Naive thymus-derived CD4-positive, alpha-beta T cell (primary cell): ENCODE data around the gene B3GALNT2. TPM values are rescaled to one million over a fixed set of nuclear protein-coding genes. Genes with fewer than 3 reads are reported as not detected.
"Not testable (repeated sequence)": the region's sequence is repeated elsewhere in the genome, so short reads cannot be mapped to it uniquely, and the experiment has no call there.

ENCODE experiments used
- ATAC-seq: fragments of 150-1000 bp; cut with Tn5 transposase; 2 replicates; pipeline ENCODE4 v1.10.0; 2021; ENCODE audit warnings: mild to moderate bottlenecking, moderate library complexity
- CTCF ChIA-PET: fragments of 350-600 bp; sonication (Branson Sonifier 250); formaldehyde crosslinking; loops from one replicate; lab custom pipeline; 2021; ENCODE audit warnings: antibody characterized with exemption; lab: Charles Lee
- POLR2A ChIA-PET: fragments of 350-600 bp; sonication (Branson Sonifier 250); formaldehyde crosslinking; loops from one replicate; lab custom pipeline; 2021; ENCODE audit warnings: antibody characterized with exemption, inconsistent platforms; lab: Charles Lee
- DNase-seq, 9 donors: peaks; one replicate each; pipeline versions ENCODE4 v3.0.0 to v3.0.0-alpha.2; 2020 to 2022; ENCODE audit warnings: mixed read lengths in 1 of 9
- H3K27ac ChIP-seq: one replicate; pipeline ENCODE4 v1.7.0; 2013; ENCODE audit warnings: mild to moderate bottlenecking, low read depth, low read length, moderate library complexity
- H3K27me3 ChIP-seq, 2 donors: one replicate each; pipeline ENCODE4 v1.7.0; 2013; ENCODE audit warnings: low read length in 2 of 2, mild to moderate bottlenecking in 2 of 2, moderate library complexity in 2 of 2; ENCODE audit not compliant: control insufficient read depth in 2 of 2, insufficient read depth in 2 of 2
- H3K36me3 ChIP-seq, 3 experiments: 1 replicate in 2 of 3; 2 replicates in 1 of 3; pipeline ENCODE4 v1.7.0; 2013; ENCODE audit warnings: low read length in 3 of 3, mild to moderate bottlenecking in 3 of 3, moderate library complexity in 1 of 3; ENCODE audit not compliant: insufficient read depth in 3 of 3, control insufficient read depth in 2 of 3
- H3K4me1 ChIP-seq, 2 donors: one replicate each; pipeline ENCODE4 v1.7.0; 2013; ENCODE audit warnings: low read length in 2 of 2, mild to moderate bottlenecking in 2 of 2, moderate library complexity in 1 of 2; ENCODE audit not compliant: control insufficient read depth in 2 of 2, insufficient read depth in 2 of 2
- H3K4me3 ChIP-seq: 2 replicates; pipeline ENCODE4 v1.7.0; 2013; ENCODE audit warnings: mild to moderate bottlenecking, low read length
- H3K9me3 ChIP-seq, 3 experiments: 1 replicate in 2 of 3; 2 replicates in 1 of 3; pipeline ENCODE4 v1.7.0; 2013; ENCODE audit warnings: low read length in 3 of 3; ENCODE audit not compliant: control insufficient read depth in 2 of 3
- H3K27ac Mint-ChIP-seq, 9 donors: one replicate each; pipeline ENCODE4 v1.8.0; 2020 to 2022; ENCODE audit warnings: mixed read lengths in 9 of 9, mild to moderate bottlenecking in 8 of 9, moderate library complexity in 5 of 9, inconsistent platforms in 2 of 9
- H3K27me3 Mint-ChIP-seq, 5 donors: one replicate each; pipeline ENCODE4 v1.8.0; 2021 to 2022; ENCODE audit warnings: mixed read lengths in 5 of 5, mild to moderate bottlenecking in 1 of 5
- H3K36me3 Mint-ChIP-seq, 5 donors: one replicate each; pipeline ENCODE4 v1.8.0; 2020 to 2022; ENCODE audit warnings: mixed read lengths in 5 of 5, mild to moderate bottlenecking in 3 of 5, inconsistent platforms in 1 of 5
- H3K4me1 Mint-ChIP-seq, 7 donors: one replicate each; pipeline ENCODE4 v1.8.0; 2020 to 2022; ENCODE audit warnings: mixed read lengths in 7 of 7, mild to moderate bottlenecking in 3 of 7, inconsistent platforms in 1 of 7
- H3K4me3 Mint-ChIP-seq, 10 donors: one replicate each; pipeline ENCODE4 v1.8.0; 2020 to 2022; ENCODE audit warnings: mild to moderate bottlenecking in 10 of 10, mixed read lengths in 10 of 10, moderate library complexity in 6 of 10, inconsistent platforms in 2 of 10
- H3K9me3 Mint-ChIP-seq, 11 donors: one replicate each; pipeline ENCODE4 v1.8.0; 2020 to 2022; ENCODE audit warnings: mixed read lengths in 11 of 11, mild to moderate bottlenecking in 4 of 11, inconsistent platforms in 1 of 11, moderate library complexity in 1 of 11
- intact Hi-C, 2 donors: fragments of 100-400 bp; cut with micrococcal nuclease; formaldehyde crosslinking; loops; one replicate each; pipeline ENCODE4 v1.15.1; 2023
- polyA plus RNA-seq, 2 donors: library from polyadenylated mRNA; unstranded; fragments of 300-500 nt; fragmentation: Illumina TruSeq; gene quantifications; one replicate each; pipeline ENCODE4 v1.2.3, GENCODE V29; 2021
- total RNA-seq, 6 experiments: library from RNA in 5 of 6; stranded (reverse) in 5 of 6; gene quantifications; 1 replicate in 5 of 6; 2 replicates in 1 of 6; pipeline ENCODE4 v1.2.3 and lab custom pipeline; 2021 to 2026

The B3GALNT2 gene
- total and polyA plus RNA-seq, 7 experiments from 2014 or later: 4.3 to 10.1 (median 6.6) TPM

GRCh38 chr1:235470741-235471439 lies 33.4 kb downstream of the B3GALNT2 start:
- Histone ChIP-seq H3K27ac (no peak overlapping the region), H3K4me3 (no peak overlapping the region), H3K9me3 (no peaks in the 10 kb centered on the region), H3K36me3 (no peaks in the 10 kb centered on the region), H3K27me3 (no peaks in the 10 kb centered on the region), H3K4me1 (no peaks in the 10 kb centered on the region)
- ATAC-seq (no peak), DNase-seq (no peak)
- H3K4me3 Mint-ChIP-seq: no peak overlapping the region
- intact Hi-C loops: no loop called here
- H3K27ac Mint-ChIP-seq: no peak overlapping the region
- ChIA-PET CTCF (no interaction called here), POLR2A (no interaction called here)
- peaks cover 0 to 11% (median 3%) of the 10 kb centered on the region in 5 donors for H3K36me3 Mint-ChIP-seq
- no peaks in the 10 kb centered on the region for H3K9me3 Mint-ChIP-seq
- peaks cover 0 to under 1% (median 0%) of the 10 kb centered on the region in 7 donors for H3K4me1 Mint-ChIP-seq
- H3K27me3 Mint-ChIP-seq: no peaks in the 10 kb centered on the region

GRCh38 chr1:235469897-235470296 lies 34.4 kb downstream of the B3GALNT2 start:
- CTCF ChIA-PET, H3K27ac ChIP-seq, H3K4me1 ChIP-seq, ATAC-seq, H3K9me3 ChIP-seq, DNase-seq, H3K36me3 ChIP-seq, H3K27me3 ChIP-seq, H3K27ac Mint-ChIP-seq, H3K4me3 ChIP-seq, H3K9me3 Mint-ChIP-seq, H3K4me3 Mint-ChIP-seq, H3K27me3 Mint-ChIP-seq, intact Hi-C loops: not testable (repeated sequence)
- H3K36me3 Mint-ChIP-seq: peaks cover 0 to 15% (median 8%) of the 10 kb centered on the region in 5 donors
- peaks cover 0 to 11% (median 3%) of the 10 kb centered on the region in 7 donors for H3K4me1 Mint-ChIP-seq
- POLR2A ChIA-PET: interaction anchor here (0.6 kb wide), 1 partner anchor 599 kb away, joined by 3 read pairs; no protein-coding TSS in a partner anchor

GRCh38 chr1:235468970-235469369 lies 35.3 kb downstream of the B3GALNT2 start:
- Histone ChIP-seq H3K27me3 (no peaks in the 10 kb centered on the region), H3K27ac (no peak overlapping the region), H3K4me3 (no peak overlapping the region), H3K9me3 (no peaks in the 10 kb centered on the region), H3K4me1 (no peaks in the 10 kb centered on the region), H3K36me3 (no peaks in the 10 kb centered on the region)
- peaks cover 0 to 20% (median 8%) of the 10 kb centered on the region in 5 donors for H3K36me3 Mint-ChIP-seq
- DNase-seq: no peak
- intact Hi-C loops: no loop called here
- no peak for ATAC-seq
- H3K4me1 Mint-ChIP-seq: peaks cover 0 to 11% (median 5%) of the 10 kb centered on the region in 7 donors
- no peaks in the 10 kb centered on the region for H3K27me3 Mint-ChIP-seq
- peaks cover 0 to 2% (median 0%) of the 10 kb centered on the region in 11 donors for H3K9me3 Mint-ChIP-seq
- H3K4me3 Mint-ChIP-seq: no peak overlapping the region
- CTCF ChIA-PET: interaction anchor here (0.6 kb wide), 1 partner anchor 235 kb away, joined by 8 read pairs; no protein-coding TSS in a partner anchor
- H3K27ac Mint-ChIP-seq: no peak overlapping the region
- POLR2A ChIA-PET: no interaction called here

DNA sequence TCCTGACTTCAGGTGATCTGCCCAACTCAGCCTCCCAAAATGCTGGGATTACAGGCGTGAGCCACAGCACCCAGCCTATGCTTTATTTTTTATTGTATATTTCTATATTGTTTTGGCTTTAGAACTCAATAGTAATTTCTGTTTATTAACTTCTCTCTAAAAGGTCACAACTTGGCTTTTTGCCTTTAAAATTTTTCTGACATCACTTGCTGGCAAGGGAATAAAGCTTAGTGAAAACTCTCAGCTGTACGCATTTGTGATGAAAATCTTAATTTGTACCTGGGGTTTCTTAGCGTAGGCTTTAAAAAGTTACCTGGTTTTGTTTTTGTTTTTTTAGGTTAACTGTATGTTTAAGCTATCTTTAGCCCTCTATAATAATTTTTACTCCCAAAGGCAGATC lies 36.2 kb downstream of the B3GALNT2 start:
- no peak overlapping the region for H3K4me3 Mint-ChIP-seq
- intact Hi-C loops: no loop called here
- peaks cover 0 to 20% (median 5%) of the 10 kb centered on the region in 5 donors for H3K36me3 Mint-ChIP-seq
- Histone ChIP-seq H3K4me3 (no peak overlapping the region), H3K9me3 (no peaks in the 10 kb centered on the region), H3K36me3 (no peaks in the 10 kb centered on the region), H3K4me1 (no peaks in the 10 kb centered on the region), H3K27me3 (no peaks in the 10 kb centered on the region), H3K27ac (no peak overlapping the region)
- H3K4me1 Mint-ChIP-seq: peaks cover 0 to 11% (median 5%) of the 10 kb centered on the region in 7 donors
- H3K27me3 Mint-ChIP-seq: no peaks in the 10 kb centered on the region
- DNase-seq (no peak), ATAC-seq (no peak)
- ChIA-PET POLR2A (no interaction called here), CTCF (interaction anchor here (0.7 kb wide), 1 partner anchor 254 kb away, joined by 3 read pairs; no protein-coding TSS in a partner anchor)
- H3K9me3 Mint-ChIP-seq: peaks cover 0 to 2% (median 0%) of the 10 kb centered on the region in 11 donors
- H3K27ac Mint-ChIP-seq: no peak overlapping the region

GRCh38 chr1:235465066-235465465 lies 39.2 kb downstream of the B3GALNT2 start:
- Histone ChIP-seq H3K4me1 (peaks cover 0 to 4% of the 10 kb centered on the region in 2 donors), H3K9me3 (no peaks in the 10 kb centered on the region), H3K27me3 (no peaks in the 10 kb centered on the region), H3K36me3 (no peaks in the 10 kb centered on the region), H3K27ac (no peak overlapping the region), H3K4me3 (no peak overlapping the region)
- H3K36me3 Mint-ChIP-seq: peaks cover 0 to 15% (median 5%) of the 10 kb centered on the region in 5 donors
- ChIA-PET POLR2A (no interaction called here), CTCF (no interaction called here)
- no peak for DNase-seq
- H3K27me3 Mint-ChIP-seq: no peaks in the 10 kb centered on the region
- ATAC-seq: no peak
- H3K4me1 Mint-ChIP-seq: peaks cover 7 to 24% (median 18%) of the 10 kb centered on the region in 7 donors
- H3K27ac Mint-ChIP-seq: no peak overlapping the region
- peaks cover 0 to 2% (median 0%) of the 10 kb centered on the region in 11 donors for H3K9me3 Mint-ChIP-seq
- H3K4me3 Mint-ChIP-seq: no peak overlapping the region
- intact Hi-C loops: no loop called here

- intact Hi-C loops: loop anchor here in 1 of 2 donors (1.0 kb wide), 1 partner anchor 41 kb away; the partner anchor contains the start of gene B3GALNT2
- ATAC-seq, H3K4me3 ChIP-seq, DNase-seq, H3K27me3 ChIP-seq, H3K36me3 ChIP-seq, H3K27ac ChIP-seq, H3K27ac Mint-ChIP-seq, H3K4me1 ChIP-seq, CTCF ChIA-PET, H3K9me3 ChIP-seq, H3K27me3 Mint-ChIP-seq, POLR2A ChIA-PET, H3K4me3 Mint-ChIP-seq, H3K9me3 Mint-ChIP-seq: not testable (repeated sequence)
- Mint-ChIP-seq H3K4me1 (peaks cover 7 to 24% (median 18%) of the 10 kb centered on the region in 7 donors), H3K36me3 (peaks cover 0 to 13% (median 3%) of the 10 kb centered on the region in 5 donors)
Measured at GRCh38 chr1:235462832-235463231, 41.4 kb downstream of the B3GALNT2 start.
